ENCODE data around the gene CEP43.

CEP43 gene

DNA sequence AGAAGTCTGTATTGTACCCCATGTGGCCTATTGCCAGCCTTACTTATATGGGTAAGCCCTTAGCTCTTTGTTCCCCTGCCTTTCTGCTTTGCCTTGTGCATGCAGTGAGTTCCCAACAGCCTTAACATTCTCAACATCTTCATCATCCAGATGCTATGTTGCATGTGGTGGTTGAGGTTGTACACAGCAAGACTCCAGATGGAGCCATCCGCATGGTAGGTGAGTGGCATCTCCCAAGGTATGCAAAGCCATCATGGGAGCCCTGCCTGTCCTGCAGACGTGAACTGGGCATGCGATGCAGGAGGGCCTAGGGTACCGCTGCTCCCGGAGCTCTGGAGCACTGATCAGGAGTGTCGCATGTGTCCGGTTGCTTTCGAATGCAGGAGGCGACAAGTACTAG, 16.1 kb downstream of the CEP43 start:
- DNase-seq: no peak

DNA sequence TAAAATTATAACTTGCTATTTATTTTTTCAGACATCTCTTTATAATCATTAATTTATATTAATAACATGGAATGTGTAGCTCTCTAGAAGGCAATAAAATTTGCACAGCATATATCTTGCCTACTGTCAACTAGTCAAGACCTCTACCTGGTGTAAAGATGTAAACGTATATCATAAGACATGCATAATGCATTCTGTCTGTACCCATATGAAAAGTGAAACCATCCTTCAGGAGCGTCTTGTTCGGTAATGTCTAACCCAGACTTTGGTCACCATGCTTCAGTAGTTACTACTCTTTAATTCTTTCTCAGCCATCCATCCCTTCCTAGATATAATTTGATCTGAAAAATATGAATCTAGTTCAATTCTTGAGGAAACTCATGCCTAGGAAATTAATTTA, 21.0 kb downstream of the CEP43 start:
- no peak for DNase-seq

- DNase-seq: no peak
Measured at GRCh38 chr6:167027308-167027707, 28.1 kb downstream of the CEP43 start.

DNA sequence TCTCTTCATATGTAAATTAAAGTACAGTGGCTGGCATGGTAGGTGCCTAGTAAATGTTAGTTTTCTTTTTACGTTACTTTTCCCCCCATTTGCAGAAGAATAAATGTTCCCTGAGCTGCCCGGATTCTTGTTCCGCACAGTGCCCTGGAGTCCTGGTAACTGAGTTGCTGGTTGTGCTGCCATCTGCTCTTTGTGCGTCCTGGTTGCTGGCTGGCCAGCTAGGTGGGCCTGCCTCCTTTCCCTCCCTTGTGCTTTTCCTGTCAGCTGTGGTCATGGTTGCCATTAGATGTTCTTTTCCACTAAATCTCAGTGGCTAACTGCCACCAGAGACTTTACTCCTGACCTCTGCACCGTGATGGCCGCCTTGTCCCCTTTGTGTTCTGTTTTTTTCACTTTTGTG, 28.6 kb downstream of the CEP43 start:
- DNase-seq: no peak

DNA sequence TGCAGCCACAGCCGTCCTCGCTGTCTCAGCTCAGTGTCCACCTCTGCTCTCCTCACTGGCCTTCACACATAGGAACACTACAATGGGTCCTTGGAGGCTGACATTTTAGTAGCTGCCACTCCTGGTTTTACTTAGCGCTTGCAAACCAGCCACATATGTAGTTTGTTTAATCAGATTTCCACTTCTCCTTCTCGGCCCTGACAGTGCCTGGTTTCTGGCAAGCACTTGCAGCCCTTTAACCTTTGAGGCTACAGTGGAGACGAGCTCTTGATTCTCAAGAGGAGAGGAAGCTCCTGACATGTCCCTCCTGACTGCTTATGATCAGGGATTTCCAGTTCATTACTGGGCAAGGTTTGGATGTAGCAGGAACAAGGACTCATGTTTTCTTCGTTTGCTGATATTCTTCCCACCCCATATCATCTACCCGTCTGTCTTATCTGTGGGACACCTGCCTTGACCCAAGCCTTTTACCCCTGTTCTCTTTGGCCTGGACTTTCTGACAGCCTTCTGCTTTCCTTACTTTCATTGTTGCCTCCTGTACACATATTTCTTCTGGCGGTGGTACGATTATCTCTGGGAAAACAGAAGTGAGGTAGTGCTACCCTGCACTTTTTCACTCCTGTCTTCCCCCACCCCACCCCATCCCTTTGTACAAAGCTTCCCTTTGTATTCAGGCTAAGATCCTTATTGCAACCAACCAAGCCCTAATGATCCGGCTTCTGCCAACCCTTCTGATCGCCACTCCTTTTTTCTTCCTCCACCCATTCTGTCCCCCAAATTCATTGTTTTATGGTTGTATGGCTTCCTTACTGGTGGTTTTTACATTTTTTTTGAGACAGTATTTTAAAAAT, 31.2 kb downstream of the CEP43 start:
- DNase-seq: no peak

- DNase-seq: no peak
Measured at GRCh38 chr6:167031082-167031709, 32.0 kb downstream of the CEP43 start.

- no peak for DNase-seq
Measured at GRCh38 chr6:167034056-167034455, 34.9 kb downstream of the CEP43 start.

DNA sequence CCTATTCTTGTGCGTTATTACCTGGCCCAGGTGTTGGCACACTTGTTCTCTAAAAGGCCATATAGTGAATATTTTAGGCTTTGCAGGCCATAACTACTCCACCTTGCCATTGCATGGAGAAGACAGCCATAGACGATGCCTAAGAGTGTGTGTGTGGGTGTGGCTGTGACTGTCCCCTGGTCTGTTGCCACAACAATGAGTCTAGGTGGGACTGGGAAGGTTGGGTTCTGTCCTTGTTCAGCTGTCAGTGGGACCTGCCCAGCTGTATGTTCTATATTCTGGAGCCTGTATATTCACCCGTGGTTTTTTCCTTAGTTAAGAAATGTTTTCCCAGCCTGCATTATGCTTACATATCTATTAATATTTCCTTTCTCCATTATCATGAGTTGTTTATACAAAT, 38.6 kb downstream of the CEP43 start:
- no peak for DNase-seq

DNA sequence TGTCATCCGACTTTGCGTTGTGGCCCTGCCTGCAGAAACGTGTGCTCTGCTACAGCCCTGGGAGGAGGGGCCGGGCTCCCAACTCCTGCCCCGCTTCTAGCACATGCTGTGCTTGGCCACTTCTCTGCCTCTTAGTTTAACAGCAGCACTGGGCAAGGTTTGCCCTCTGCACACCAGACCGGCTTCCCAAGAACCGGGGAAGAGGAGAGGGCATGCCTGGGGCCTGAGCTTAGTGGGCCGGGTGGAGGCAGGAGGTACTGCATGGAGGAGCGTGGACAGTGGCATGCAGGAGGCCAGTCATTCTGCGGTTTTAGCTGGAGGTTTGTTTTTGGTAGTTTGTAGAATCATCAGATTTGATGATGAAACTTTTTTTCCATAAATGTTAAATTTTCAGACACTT, 45.5 kb downstream of the CEP43 start:
- DNase-seq: no peak

GRCh38 chr6:167045828-167046580, 46.8 kb downstream of the CEP43 start:
- no peak for DNase-seq

DNA sequence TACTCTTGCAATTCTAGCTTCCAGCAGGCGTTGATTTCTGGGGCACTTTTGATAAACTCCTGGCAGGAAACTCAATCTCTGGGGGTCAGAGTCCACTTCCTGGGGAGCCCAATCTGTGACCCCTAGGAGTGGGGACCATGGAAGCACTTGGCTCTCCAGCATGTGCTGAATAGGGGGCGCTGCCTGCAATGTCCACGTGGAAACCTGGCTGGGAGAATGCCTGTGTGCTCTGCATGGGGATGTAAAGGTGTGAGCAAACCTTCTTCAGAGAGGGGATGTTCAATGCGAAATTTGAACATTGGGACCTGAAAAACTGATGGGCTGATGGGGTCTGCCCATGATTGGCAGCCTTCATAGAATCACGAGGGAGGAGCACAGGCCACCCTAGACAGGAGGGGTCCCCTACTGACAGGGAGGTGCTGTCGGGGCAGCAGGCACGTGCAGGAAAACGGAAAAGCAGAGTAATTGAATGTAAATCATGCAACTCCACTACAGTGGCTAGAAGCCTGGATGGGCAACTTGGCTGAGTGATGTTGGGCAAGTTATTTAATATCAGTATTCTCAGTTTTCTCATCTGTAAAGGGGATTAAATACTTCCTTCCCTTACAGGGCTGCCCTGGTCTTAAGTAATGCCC, 47.8 kb downstream of the CEP43 start:
- DNase-seq: no peak

- DNase-seq: no peak
Measured at GRCh38 chr6:167047554-167047953, 48.4 kb downstream of the CEP43 start.

Measured in activated T-cell treated with anti-CD3 and anti-CD28 coated beads for 4 hours (primary cell).